ENCODE results near the gene OR10A6.
A peak's percentile ranks its signal among the peaks of the same experiment; 100 is the strongest.

Gene OR10A6

GRCh38 chr11:7910286-7910788, 20.7 kb downstream of the OR10A6 start:
- DNase-seq (ENCODE audit: low spot score) (no peak), FAIRE-seq (no peak)

GRCh38 chr11:7909585-7910285, 21.3 kb downstream of the OR10A6 start:
- DNase-seq (ENCODE audit: low spot score) (no peak), FAIRE-seq (no peak)

GRCh38 chr11:7907121-7907520, 23.9 kb downstream of the OR10A6 start:
- DNase-seq (ENCODE audit: low spot score): no peak
- FAIRE-seq: no peak

GRCh38 chr11:7906481-7906880, 24.6 kb downstream of the OR10A6 start:
- DNase-seq (ENCODE audit: low spot score): no peak
- no peak for FAIRE-seq

GRCh38 chr11:7905961-7906429, 25.1 kb downstream of the OR10A6 start:
- no peak for DNase-seq (ENCODE audit: low spot score)
- FAIRE-seq: no peak

- FAIRE-seq: no peak
- DNase-seq (ENCODE audit: low spot score): no peak
These were observed 25.5 kb downstream of the OR10A6 start for GRCh38 chr11:7905549-7905948.

GRCh38 chr11:7904917-7905316, 26.2 kb downstream of the OR10A6 start:
- no peak for FAIRE-seq

GRCh38 chr11:7903940-7904339, 27.1 kb downstream of the OR10A6 start:
- DNase-seq (ENCODE audit: low spot score) (no peak), FAIRE-seq (no peak)

More at GRCh38 chr11:7904917-7905316, 26.2 kb downstream of the OR10A6 start:
- DNase-seq (ENCODE audit: low spot score): no peak

GRCh38 chr11:7901319-7901854, 29.7 kb downstream of the OR10A6 start:
- DNase-seq (ENCODE audit: low spot score) (no peak), FAIRE-seq (no peak)

GRCh38 chr11:7900686-7901085, 30.4 kb downstream of the OR10A6 start:
- no peak for FAIRE-seq
- DNase-seq (ENCODE audit: low spot score): no peak

- FAIRE-seq (no peak), DNase-seq (ENCODE audit: low spot score) (no peak)
These were observed 31.6 kb downstream of the OR10A6 start for GRCh38 chr11:7899418-7899817.

GRCh38 chr11:7898666-7899283, 32.3 kb downstream of the OR10A6 start:
- DNase-seq (ENCODE audit: low spot score) (no peak), FAIRE-seq (no peak)

GRCh38 chr11:7896009-7896785, 34.9 kb downstream of the OR10A6 start:
- no peak for FAIRE-seq

GRCh38 chr11:7894251-7894650, 36.8 kb downstream of the OR10A6 start:
- FAIRE-seq (no peak), DNase-seq (ENCODE audit: low spot score) (no peak)

More at GRCh38 chr11:7896009-7896785, 34.9 kb downstream of the OR10A6 start:
- no peak for DNase-seq (ENCODE audit: low spot score)

GRCh38 chr11:7893796-7894195, 37.3 kb downstream of the OR10A6 start:
- FAIRE-seq (no peak), DNase-seq (ENCODE audit: low spot score) (no peak)

- DNase-seq (ENCODE audit: low spot score): peak; percentile 50
- FAIRE-seq: peak; percentile 30
These were observed 38.2 kb downstream of the OR10A6 start for GRCh38 chr11:7892840-7893254.

- DNase-seq (ENCODE audit: low spot score) (no peak), FAIRE-seq (no peak)
These were observed 38.9 kb downstream of the OR10A6 start for GRCh38 chr11:7892059-7892699.

GRCh38 chr11:7890417-7891172, 40.5 kb downstream of the OR10A6 start:
- FAIRE-seq (no peak), DNase-seq (ENCODE audit: low spot score) (peak; percentile 10)

GRCh38 chr11:7889985-7890384, 41.1 kb downstream of the OR10A6 start:
- no peak for DNase-seq (ENCODE audit: low spot score)
- FAIRE-seq: no peak

GRCh38 chr11:7882860-7883259, 48.2 kb downstream of the OR10A6 start:
- DNase-seq (ENCODE audit: low spot score) (no peak), FAIRE-seq (no peak)
